Effector memory CD4-positive, alpha-beta T cell (primary cell): ENCODE data around the gene GGT7.

Experiments
- DNase-seq, 3 donors: peaks; one replicate each; pipeline ENCODE4 v3.0.0-alpha.2; 2020
- H3K27ac ChIP-seq: 2 replicates; pipeline ENCODE4 v1.7.0; 2013; ENCODE audit warnings: mild to moderate bottlenecking, low read length, moderate library complexity; ENCODE audit not compliant: insufficient read depth, poor library complexity, severe bottlenecking
- H3K27me3 ChIP-seq: replicated peaks from 2 replicates; pipeline ENCODE4 v1.7.0; 2013; ENCODE audit warnings: mild to moderate bottlenecking, low read length; ENCODE audit not compliant: insufficient read depth, control insufficient read depth, poor library complexity, severe bottlenecking
- H3K36me3 ChIP-seq: 2 replicates; pipeline ENCODE4 v1.7.0; 2013; ENCODE audit warnings: mild to moderate bottlenecking, low read length, moderate library complexity; ENCODE audit not compliant: control insufficient read depth, insufficient read depth
- H3K4me1 ChIP-seq: 2 replicates; pipeline ENCODE4 v1.7.0; 2013; ENCODE audit warnings: low read length, mild to moderate bottlenecking; ENCODE audit not compliant: control insufficient read depth, insufficient read depth, poor library complexity, severe bottlenecking
- H3K4me3 ChIP-seq: 2 replicates; pipeline ENCODE4 v1.7.0; 2013; ENCODE audit warnings: low read length, low read depth, mild to moderate bottlenecking; ENCODE audit not compliant: insufficient read depth, poor library complexity, severe bottlenecking
- H3K9me3 ChIP-seq: 2 replicates; pipeline ENCODE4 v1.7.0; 2013; ENCODE audit warnings: mild to moderate bottlenecking, low read length, moderate library complexity; ENCODE audit not compliant: control insufficient read depth

Gene GGT7

GRCh38 chr20:34871966-34872621 is 562 bp downstream of the GGT7 start:
- Histone ChIP-seq H3K27ac (peak overlapping the region; percentile 31), H3K9me3 (no peaks in the 10 kb centered on the region)
- no peak for DNase-seq

GRCh38 chr20:34871320-34871926 is 1.2 kb downstream of the GGT7 start:
- no peaks in the 10 kb centered on the region for H3K36me3 ChIP-seq
- H3K27me3 ChIP-seq, result no peaks in the 10 kb centered on the region
- peaks cover 21% of the 10 kb centered on the region for H3K4me1 ChIP-seq
- no peak for DNase-seq
- H3K4me3 ChIP-seq, result no peak overlapping the region
- no peak overlapping the region for H3K27ac ChIP-seq
- H3K9me3 ChIP-seq, result no peaks in the 10 kb centered on the region

More at GRCh38 chr20:34871966-34872621, 562 bp downstream of the GGT7 start:
- Histone ChIP-seq H3K36me3 (no peaks in the 10 kb centered on the region), H3K4me1 (peaks cover 21% of the 10 kb centered on the region), H3K4me3 (peak overlapping the region; percentile 58), H3K27me3 (no peaks in the 10 kb centered on the region)

GRCh38 chr20:34864216-34864615 is 8.4 kb downstream of the GGT7 start:
- Histone ChIP-seq H3K27ac (no peak overlapping the region), H3K4me3 (no peak overlapping the region), H3K27me3 (no peaks in the 10 kb centered on the region), H3K9me3 (no peaks in the 10 kb centered on the region), H3K4me1 (no peaks in the 10 kb centered on the region), H3K36me3 (peaks cover 6% of the 10 kb centered on the region)
- DNase-seq, result no peak

- Histone ChIP-seq H3K27ac (no peak overlapping the region), H3K9me3 (no peaks in the 10 kb centered on the region), H3K36me3 (peaks cover 6% of the 10 kb centered on the region), H3K27me3 (no peaks in the 10 kb centered on the region), H3K4me1 (no peaks in the 10 kb centered on the region), H3K4me3 (no peak overlapping the region)
- DNase-seq, result no peak
These were observed 9.2 kb downstream of the GGT7 start for GRCh38 chr20:34863421-34863965.

- Histone ChIP-seq H3K27me3 (no peaks in the 10 kb centered on the region), H3K27ac (no peak overlapping the region), H3K36me3 (peaks cover 9% of the 10 kb centered on the region), H3K9me3 (no peaks in the 10 kb centered on the region), H3K4me3 (no peak overlapping the region), H3K4me1 (no peaks in the 10 kb centered on the region)
- no peak for DNase-seq
These were observed 9.9 kb downstream of the GGT7 start for GRCh38 chr20:34862724-34863123.

- DNase-seq, result no peak
- H3K36me3 ChIP-seq, result peaks cover 9% of the 10 kb centered on the region
- no peak overlapping the region for H3K27ac ChIP-seq
- H3K4me1 ChIP-seq, result no peaks in the 10 kb centered on the region
- no peaks in the 10 kb centered on the region for H3K27me3 ChIP-seq
- H3K4me3 ChIP-seq, result no peak overlapping the region
- H3K9me3 ChIP-seq, result no peaks in the 10 kb centered on the region
These were observed 11.1 kb downstream of the GGT7 start for GRCh38 chr20:34861386-34862084.

GRCh38 chr20:34859826-34860545 is 12.7 kb downstream of the GGT7 start:
- peaks cover 9% of the 10 kb centered on the region for H3K36me3 ChIP-seq
- no peak for DNase-seq
- no peak overlapping the region for H3K27ac ChIP-seq
- H3K9me3 ChIP-seq, result no peaks in the 10 kb centered on the region
- no peaks in the 10 kb centered on the region for H3K27me3 ChIP-seq
- no peaks in the 10 kb centered on the region for H3K4me1 ChIP-seq
- no peak overlapping the region for H3K4me3 ChIP-seq

- Histone ChIP-seq H3K27me3 (no peaks in the 10 kb centered on the region), H3K36me3 (peaks cover 12% of the 10 kb centered on the region), H3K9me3 (no peaks in the 10 kb centered on the region), H3K4me3 (no peak overlapping the region), H3K4me1 (no peaks in the 10 kb centered on the region), H3K27ac (no peak overlapping the region)
- no peak for DNase-seq
These were observed 13.3 kb downstream of the GGT7 start for GRCh38 chr20:34859367-34859766.

- no peak for DNase-seq
- H3K4me1 ChIP-seq, result no peaks in the 10 kb centered on the region
- no peak overlapping the region for H3K27ac ChIP-seq
- peaks cover 24% of the 10 kb centered on the region for H3K36me3 ChIP-seq
- no peak overlapping the region for H3K4me3 ChIP-seq
- no peaks in the 10 kb centered on the region for H3K27me3 ChIP-seq
- H3K9me3 ChIP-seq, result no peaks in the 10 kb centered on the region
These were observed 20.4 kb downstream of the GGT7 start for GRCh38 chr20:34852298-34852697.
